Measurements from ENCODE around the gene ISYNA1.

ISYNA1 gene

GRCh38 chr19:18466354-18466753 is 28.4 kb upstream of the ISYNA1 start:
- DNase-seq, result no peak

GRCh38 chr19:18465964-18466339 is 28.0 kb upstream of the ISYNA1 start:
- no peak for DNase-seq

DNA sequence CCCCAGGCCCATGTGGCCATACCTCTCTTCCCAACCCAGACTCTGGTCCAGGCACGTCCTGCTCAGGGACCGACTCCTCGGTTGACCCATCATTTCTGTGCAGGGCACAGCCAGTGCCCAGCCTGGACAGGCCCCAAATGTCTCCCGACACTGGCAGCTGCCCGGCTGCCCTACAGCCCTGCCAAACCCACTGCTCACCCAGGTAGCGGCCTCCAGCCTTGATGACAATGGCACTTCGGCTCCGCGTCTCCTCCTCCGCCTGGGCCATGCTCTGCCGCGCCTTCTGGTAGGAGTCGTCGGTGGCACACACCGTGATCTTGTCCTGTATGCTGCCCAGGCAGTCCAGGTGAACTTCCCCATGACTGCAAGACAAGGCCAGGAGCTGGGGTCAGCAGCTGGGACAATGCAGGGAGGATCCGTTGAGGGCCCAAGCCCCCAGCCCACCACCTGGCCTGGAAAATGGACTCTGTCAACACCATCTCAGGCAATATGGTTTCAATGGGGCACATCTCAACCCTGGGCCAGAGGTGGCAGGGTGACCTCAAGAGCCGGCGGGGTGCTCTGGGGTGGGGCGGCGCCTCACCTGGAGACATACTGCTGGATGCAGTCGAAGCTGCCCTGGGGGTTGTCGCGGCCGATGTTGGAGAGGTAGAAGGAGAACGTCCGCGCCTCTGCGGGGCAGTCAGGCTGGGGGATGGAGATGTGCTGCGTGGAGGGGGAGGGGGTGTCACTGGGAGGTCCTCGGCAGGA is 27.5 kb upstream of the ISYNA1 start:
- DNase-seq, result no peak

DNA sequence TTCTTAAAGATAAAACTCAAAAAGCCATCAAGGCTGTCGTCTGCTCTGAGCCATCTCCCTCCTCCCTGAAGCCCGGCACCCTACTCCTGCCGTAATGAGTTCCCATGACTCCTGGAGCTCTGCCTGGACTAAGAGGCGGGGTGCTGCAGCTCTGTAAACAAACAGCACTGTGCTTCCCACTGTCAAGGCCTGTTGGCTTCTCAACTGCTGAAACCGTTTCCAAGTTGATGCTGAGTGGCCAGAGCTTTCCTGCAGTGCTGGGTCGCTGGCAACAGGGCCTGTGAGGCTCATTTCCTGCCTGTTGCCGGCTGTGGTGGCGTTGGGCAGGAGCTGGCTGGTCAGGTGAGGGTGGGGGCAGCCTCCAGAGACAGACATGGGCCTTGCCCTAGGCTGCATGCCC is 26.7 kb upstream of the ISYNA1 start:
- DNase-seq, result peak; percentile 32

GRCh38 chr19:18461471-18461870 is 23.5 kb upstream of the ISYNA1 start:
- DNase-seq, result no peak

DNA sequence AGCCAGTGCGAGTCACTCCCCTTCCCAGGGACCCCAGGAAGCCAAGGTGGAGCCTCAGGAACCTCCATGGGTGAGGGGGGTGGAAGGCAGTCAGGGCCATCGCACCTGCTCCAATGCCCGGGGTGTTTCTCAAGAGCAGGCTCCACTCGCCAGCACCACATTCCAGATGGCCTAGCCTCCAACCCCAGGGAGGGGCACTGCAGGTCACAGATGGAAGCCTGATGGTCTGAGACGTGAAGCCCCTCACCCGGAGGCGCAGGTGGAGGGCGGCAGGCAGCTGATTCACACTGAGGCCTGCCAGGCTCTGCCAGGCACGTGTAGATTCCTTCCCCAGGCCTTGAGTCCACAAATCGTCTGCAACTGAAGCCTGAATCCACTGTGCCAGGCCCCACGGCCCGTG is 23.0 kb upstream of the ISYNA1 start:
- DNase-seq, result peak; percentile 31

DNA sequence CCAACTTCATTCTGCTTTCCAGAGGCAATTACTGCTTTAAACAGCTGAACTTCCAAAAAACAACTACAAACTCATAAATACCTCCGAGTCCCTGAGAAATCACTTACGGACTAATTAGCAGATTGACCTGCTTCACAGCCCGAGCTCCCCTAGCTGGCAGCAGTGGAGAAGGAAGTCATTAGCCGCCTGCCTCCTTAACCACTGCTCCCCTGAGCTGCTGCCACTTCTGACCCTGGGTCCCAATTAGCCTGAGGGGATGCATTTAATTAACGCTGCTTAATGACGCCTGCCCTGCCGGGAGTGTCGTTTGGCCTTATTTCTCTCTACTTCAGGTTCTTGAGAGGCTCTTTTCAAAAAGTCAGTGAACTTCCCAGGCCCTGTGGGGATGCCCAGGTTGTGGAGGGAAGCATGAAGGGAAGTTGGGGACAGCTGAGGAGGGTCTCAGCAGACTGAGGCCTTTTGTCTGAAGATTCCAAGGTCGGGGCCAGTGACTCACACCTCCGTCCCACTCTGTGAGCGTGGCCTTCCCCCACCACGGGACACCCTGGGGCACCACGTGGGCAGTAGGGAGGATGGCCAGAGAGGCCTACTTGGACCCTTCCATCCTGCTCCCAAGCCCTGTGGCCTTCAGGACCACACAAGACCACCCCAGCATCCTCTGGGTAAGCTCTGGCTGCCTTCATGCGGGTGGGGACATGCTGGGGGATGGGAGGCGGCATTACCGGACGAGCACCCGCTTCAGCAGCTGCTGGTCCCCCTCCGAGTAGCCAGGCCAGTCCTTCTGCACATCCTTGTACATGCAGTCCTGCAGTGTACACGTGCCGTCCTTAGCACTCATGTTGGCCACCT is 19.8 kb upstream of the ISYNA1 start:
- no peak for DNase-seq

GRCh38 chr19:18456974-18457373 is 19.0 kb upstream of the ISYNA1 start:
- DNase-seq, result no peak

DNA sequence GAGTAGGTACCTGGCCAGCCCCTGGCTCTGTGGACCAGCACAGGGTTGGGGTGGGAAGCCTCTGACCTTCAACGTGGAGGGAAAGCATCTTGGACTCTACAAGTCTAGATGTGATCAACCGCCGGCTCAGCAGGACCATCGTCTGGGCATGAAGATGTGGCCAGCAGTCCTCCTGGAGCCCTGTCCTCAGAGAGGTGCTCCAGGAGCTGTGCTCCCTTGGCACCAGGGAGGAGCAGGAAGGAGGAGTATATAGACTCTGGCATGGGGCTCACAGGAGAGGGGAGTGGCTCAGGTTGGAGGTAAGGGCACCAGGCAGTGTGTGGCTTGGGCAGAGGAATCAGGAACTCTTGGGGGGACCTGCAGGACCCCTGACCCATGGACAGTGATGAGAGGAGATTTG is 18.3 kb upstream of the ISYNA1 start:
- no peak for DNase-seq

DNA sequence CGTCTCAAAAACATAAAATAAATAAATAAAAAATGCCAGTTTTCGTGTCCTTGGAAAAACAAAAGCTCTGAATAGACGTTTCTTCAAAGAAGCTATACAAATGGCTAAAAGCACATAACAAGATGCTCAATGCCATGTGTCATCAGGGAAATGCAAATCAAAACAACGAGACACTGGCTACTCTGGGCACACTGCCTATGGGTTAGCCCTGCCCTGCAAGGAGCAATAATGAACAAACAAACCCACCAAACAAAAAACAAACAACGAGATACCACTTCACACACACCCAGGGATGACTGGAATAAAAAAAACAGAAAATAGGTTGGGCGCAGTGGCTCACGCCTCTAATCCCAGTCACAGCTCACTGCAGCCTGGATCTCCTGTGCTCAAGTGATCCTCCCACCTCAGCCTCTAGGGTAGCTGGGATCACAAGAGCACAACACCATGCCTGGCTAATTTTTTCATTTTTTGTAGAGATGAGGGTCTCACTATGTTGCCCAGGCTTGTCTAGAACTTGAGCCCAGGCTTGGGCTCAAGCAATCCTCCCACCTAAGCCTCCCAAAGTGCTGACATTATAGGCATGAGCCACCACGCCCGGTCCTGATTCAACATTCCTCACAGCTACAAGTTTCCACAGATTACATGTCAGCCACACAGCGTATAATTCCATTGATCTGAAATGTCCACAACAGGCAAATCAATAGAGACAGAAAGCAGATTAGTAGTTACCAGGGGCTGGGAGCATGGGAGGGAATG is 15.5 kb upstream of the ISYNA1 start:
- no peak for DNase-seq

DNA sequence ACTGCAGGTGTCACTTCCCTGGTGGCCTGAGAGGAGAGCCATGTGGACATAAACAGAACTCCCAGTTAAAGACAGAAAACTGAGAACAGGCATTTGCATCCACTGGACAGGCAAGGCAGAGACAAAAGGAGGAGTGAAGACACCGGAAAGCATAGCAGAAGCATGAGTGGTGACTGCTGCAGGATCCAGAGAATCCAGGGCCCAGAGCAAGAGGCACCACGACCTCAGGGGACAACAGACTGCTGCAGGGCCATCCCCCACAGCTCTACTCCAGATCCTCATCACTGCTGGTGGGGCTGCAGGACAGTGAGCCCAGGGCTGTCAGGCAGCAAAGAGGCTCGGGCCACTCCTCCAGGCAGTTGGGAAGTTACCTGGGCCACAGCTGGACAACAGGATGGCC is 14.5 kb upstream of the ISYNA1 start:
- no peak for DNase-seq

GRCh38 chr19:18450931-18451836 is 13.3 kb upstream of the ISYNA1 start:
- DNase-seq, result peak; percentile 74

DNA sequence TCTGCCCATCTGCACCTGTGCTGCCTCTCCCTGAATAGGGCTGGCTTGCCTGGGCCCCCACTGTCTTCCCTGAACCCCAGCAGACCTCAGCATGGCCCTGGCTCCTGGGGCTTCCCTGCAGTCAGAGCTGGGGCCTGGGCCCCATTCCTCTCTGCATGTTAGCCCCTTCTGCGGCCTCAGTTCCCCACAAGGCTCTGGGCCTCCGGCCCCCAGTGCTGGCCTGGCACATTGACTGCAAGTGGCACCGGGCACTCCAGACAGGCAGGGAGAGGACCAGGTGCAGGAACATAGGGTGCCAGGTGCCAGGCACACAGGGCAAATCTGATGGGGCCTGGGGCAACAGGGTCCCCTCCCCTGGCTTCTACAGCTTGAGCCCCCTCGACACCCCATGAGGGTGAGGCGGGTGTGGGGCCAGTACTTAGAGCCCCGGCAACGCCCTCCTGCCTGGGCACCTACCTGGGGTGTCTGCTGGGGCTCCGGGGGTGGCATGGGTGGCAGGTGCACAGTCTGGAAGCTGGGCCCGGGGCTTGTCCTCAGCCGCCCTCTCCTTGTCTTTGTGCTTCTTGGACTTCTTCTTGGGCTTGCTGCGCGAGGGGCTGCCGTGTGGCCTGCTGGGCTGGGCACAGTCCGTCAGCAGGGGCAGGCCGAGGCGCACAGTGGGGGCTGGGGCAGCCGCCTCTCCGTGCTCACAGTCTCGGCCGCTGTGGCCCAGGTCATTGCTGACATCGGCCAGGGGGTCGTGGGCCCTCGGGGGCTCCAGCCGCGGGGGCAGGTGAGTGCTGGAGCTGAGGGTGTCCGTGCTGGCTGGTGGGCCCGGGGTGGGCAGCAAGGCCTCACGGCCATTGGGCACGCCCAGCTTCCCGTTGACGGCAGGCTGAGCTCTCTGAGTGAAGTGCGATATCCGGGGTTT is 12.3 kb upstream of the ISYNA1 start:
- no peak for DNase-seq

DNA sequence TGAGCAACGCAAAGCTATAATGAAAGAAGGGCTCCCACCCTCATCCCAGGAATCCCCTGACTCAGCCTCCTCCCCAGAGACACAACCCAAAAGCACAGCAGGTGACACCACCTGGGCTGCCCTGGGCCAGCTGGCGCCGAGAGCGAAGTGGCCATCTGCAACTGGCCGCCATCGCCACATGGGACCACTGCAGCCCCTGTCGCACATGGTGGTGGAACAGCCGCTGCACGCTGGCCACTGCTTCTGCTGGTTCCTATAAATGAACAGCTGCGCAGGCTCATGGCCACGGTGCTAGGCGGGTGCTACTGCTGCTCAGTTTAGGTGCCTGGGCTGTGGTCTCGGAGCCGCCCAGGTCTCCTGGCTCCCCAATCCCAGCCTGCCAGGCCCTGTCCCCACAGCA is 11.6 kb upstream of the ISYNA1 start:
- DNase-seq, result no peak

GRCh38 chr19:18446811-18447359 is 9.0 kb upstream of the ISYNA1 start:
- no peak for DNase-seq

DNA sequence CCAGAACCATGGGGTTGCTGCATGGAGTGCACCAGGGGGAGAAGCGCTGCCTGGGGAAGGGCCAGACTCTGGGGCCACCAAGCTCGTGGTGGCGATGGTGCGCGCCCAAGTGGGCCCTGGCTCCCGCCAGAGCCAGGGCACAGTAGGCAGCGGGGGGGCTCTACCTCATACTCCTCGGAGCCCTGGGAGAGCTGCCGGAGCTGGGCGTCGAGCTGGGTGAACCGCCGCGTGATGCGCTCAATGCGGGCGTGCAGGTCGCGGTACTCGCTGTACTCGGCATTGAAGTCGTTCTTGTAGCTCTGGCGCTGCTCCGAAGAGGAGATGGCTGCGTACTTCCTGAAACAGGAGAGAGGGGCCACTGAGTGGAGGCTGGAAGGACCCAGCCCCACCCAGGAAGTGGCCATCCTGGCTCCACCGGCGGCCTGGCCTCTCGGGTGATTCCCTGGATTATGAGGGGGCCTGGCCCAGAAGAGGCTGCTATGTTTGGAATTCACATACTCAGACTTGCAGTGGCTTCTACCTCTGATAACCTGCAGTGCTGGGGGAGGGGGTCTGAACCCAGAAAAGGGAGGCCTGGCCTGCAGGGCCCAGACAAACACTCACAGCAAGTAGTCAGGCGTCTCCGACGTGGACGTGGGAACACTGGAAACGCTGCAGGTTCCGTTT is 8.3 kb upstream of the ISYNA1 start:
- DNase-seq, result no peak

DNA sequence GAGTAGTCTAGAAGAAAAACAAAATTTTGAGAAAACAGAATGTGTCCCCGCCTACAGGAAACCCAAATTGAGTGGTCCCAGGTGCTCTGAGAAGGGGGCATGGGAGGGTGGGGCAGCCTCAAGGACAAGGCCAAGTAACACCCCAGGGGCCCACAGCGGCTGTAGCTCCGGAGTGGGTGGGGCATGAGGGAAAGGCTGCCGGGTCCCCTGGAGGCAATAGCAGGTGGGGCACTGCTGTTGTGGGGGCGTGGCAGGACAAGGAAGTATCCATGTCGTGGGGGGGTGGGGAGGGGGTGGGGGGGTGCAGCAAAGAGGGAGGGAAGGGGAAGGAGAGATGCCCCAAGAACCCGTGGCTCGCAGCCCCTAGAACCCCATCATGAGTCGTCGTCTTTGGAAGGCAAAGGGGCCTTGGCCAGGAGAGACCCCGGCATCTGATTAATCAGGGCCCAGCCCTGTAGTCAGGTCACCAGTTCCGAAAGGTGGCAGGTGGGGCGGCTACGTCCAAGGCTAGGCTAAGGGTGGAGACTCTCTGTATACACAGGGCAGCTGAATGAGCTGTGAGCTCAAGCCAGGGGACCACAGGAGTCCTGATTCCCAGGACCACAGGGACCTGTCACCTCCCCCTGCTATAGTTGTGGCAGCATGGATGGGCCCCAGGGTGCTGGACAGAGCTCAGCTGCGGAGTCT is 7.5 kb upstream of the ISYNA1 start:
- DNase-seq, result no peak

DNA sequence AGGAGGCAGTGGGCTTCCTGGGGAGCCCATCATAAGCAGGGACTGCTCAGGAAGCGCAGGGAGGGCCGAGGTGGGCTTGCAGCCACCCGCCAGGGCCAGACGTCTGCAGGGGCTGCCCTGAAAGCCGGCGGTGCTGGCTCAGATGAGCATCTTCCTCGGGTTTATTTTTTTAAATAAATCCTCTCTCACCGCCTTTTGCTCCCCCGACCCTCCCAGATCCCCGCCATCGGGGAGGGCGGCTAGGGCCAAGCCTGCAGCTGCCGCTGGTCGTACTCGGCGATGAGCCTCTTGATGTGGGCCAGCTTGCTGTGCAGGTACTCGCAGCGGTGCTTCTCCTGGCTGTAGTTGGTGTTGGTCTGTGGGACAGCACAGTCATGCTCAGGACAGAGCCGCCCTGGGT is 6.6 kb upstream of the ISYNA1 start:
- DNase-seq, result no peak

- no peak for DNase-seq
Observed at GRCh38 chr19:18443831-18444230, 5.9 kb upstream of the ISYNA1 start.

- DNase-seq, result no peak
Observed at GRCh38 chr19:18443406-18443805, 5.5 kb upstream of the ISYNA1 start.
